ENCODE data around the gene PLEKHA7.

The PLEKHA7 gene

DNA sequence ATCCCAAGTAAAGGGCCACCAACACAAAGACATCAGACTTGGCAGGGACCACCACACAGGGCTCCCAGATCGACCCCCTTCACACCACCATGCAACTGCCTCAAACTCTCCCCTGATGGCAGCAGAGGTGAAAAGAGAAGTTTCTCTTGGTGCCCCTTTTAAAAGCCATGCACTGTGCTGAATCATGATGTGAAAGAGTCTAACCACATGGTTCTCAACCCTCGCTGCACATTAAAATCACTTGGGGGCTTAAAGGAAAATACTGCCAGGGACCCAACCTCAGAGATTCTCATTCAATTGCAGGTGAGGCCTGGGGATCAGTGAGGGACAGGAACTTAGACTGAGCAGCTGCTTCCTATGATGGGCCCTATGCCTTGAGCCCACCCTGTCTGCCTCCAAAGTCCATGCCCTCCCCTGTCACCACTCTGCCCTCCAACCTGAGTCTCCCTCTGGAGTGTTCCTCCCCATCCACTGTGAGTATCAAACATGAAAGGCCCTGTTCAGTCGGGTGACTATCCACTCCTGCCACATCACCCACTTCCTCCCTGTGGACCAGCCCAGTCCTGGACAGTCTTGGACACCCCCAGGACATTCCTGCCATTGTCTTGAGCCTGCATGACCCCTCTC, 40.8 kb downstream of the PLEKHA7 start:
- Histone ChIP-seq H3K27me3 (ENCODE audit: insufficient read depth, low read depth, severe bottlenecking) (no peaks in the 10 kb centered on the region), H3K4me3 (ENCODE audit: low read depth, low read length) (no peak overlapping the region), H3K9me3 (ENCODE audit: severe bottlenecking) (no peaks in the 10 kb centered on the region), H3K27ac (no peak overlapping the region), H3K36me3 (0 out of 2 replicates have a peak, but pooled peaks cover 3% of the 10 kb centered on the region)
- TF ChIP-seq, protein P1, sequence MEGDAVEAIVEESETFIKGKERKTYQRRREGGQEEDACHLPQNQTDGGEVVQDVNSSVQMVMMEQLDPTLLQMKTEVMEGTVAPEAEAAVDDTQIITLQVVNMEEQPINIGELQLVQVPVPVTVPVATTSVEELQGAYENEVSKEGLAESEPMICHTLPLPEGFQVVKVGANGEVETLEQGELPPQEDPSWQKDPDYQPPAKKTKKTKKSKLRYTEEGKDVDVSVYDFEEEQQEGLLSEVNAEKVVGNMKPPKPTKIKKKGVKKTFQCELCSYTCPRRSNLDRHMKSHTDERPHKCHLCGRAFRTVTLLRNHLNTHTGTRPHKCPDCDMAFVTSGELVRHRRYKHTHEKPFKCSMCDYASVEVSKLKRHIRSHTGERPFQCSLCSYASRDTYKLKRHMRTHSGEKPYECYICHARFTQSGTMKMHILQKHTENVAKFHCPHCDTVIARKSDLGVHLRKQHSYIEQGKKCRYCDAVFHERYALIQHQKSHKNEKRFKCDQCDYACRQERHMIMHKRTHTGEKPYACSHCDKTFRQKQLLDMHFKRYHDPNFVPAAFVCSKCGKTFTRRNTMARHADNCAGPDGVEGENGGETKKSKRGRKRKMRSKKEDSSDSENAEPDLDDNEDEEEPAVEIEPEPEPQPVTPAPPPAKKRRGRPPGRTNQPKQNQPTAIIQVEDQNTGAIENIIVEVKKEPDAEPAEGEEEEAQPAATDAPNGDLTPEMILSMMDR (IDR thresholded peaks at IDR 0.05; ENCODE audit: low read depth, low read length), result no peak
- no peak for DNase-seq

DNA sequence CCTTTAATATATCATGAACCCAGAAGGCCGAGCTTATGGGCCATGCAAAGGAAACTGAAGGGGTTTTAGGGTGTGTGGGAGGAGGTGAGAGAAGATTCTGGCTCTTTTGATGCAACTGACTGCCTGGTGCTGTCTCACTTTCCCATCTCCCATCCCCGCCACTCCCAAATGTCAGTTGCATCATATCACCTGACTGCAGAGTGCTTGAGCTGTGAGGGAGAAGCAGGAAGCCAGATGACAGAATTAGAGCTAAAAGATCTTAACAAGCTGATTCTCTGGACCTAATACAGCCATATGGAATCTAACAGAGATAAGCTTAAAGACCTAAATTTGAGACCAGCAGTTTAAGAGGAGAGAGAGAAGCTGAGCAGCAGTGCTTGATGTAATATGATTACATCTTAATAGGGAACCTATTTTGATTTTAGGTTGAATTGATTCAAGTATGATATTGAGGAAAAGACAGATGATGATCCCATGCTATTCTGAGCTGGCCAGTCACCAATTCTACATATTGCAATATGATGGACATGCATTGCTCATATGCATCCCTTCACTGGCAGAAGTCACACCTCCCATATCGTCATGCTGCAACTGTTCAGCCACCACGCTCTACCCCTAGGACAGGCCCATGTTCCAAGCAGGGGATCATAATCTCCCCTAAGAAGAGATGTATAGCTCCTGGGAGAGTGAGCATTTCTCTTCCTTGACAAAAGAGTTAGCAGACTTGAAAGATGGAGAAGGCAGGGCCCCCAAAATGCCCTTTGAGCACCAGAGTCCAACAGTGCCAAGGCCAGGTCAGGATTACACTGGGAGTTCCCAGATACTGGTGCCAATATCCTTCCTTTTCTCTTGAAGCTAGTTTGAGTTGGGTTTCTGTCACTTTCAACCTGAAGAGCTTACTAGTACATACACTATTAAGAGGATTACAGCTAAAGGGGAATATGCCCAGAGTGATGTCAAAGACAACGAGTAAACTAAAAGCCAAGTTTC, 44.9 kb downstream of the PLEKHA7 start:
- peak; percentile 65 for DNase-seq
- TF ChIP-seq, protein P1 (IDR thresholded peaks at IDR 0.05; ENCODE audit: low read depth, low read length), result no peak

DNA sequence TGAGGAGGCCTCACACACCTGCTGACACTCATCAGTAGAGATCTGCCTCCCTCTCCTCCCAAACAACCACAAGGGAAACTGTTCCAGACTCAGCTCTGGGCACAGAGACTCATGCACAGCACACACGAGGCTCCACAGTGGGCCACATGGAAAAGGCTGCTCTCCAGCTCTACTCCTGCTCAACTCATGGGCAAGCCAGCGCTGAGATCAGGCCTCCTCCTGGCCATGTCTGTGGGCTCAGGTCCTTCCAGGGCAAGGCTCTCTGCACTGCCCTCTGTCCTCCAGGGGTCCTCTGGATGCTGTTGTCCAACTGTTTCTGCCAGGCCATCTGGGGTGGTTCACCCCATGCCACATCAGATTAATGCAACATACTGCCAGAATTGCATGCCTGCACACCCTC, 46.0 kb downstream of the PLEKHA7 start:
- TF ChIP-seq, protein P1 (IDR thresholded peaks at IDR 0.05; ENCODE audit: low read depth, low read length), result no peak
- DNase-seq, result peak; percentile 29
- Histone ChIP-seq H3K36me3 (peaks cover 20% of the 10 kb centered on the region), H3K27me3 (ENCODE audit: insufficient read depth, low read depth, severe bottlenecking) (no peaks in the 10 kb centered on the region), H3K27ac (peak overlapping the region; percentile 71), H3K4me3 (ENCODE audit: low read depth, low read length) (no peak overlapping the region), H3K9me3 (ENCODE audit: severe bottlenecking) (no peaks in the 10 kb centered on the region)

More for the DNA sequence above, 44.9 kb downstream of the PLEKHA7 start:
- H3K36me3 ChIP-seq, result peaks cover 16% of the 10 kb centered on the region
- H3K27ac ChIP-seq, result peak overlapping the region; percentile 71
- no peaks in the 10 kb centered on the region for H3K9me3 ChIP-seq (ENCODE audit: severe bottlenecking)
- H3K4me3 ChIP-seq (ENCODE audit: low read depth, low read length), result peak overlapping the region; percentile 12
- no peaks in the 10 kb centered on the region for H3K27me3 ChIP-seq (ENCODE audit: insufficient read depth, low read depth, severe bottlenecking)

DNA sequence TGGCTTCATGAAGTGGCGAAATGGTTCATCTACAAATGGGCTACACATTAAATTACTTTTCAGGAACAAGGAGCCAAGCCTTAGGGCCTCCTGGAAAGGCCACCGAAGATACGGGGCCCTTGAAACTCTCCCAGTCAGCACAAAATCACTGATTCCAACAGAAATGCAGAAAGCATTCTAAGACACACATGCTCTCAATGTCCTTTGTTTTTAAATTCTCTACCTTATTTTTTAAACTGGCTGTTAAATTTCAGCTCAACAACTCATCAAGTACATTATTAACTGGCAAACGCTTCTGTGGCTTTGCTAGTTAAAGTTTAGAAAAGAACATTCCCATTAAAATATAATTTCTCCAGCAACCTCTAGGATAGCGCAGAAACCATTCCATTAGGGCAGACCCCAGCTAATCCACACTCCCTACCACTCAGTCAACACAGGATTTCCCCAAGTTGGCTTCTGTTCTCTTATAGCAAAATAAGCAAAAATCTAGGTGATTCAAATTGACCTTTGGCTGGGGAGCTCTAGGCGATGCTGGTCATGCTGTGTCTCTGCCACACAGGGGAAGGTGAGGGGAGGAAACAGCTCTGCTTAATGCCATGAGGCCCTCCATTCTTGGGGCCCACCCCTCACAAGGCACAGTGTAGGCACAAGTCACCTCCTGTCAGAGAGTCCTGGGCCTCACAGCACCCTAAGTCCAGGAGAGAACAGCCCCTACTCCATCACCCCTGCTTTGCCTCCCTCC, 47.1 kb downstream of the PLEKHA7 start:
- H3K27ac ChIP-seq, result no peak overlapping the region; the same call in 1 of the 2 replicates
- TF ChIP-seq, protein P1 (IDR thresholded peaks at IDR 0.05; ENCODE audit: low read depth, low read length), result no peak
- no peaks in the 10 kb centered on the region for H3K27me3 ChIP-seq (ENCODE audit: insufficient read depth, low read depth, severe bottlenecking)
- peaks cover 24% of the 10 kb centered on the region for H3K36me3 ChIP-seq
- H3K9me3 ChIP-seq (ENCODE audit: severe bottlenecking), result no peaks in the 10 kb centered on the region
- H3K4me3 ChIP-seq (ENCODE audit: low read depth, low read length), result no peak overlapping the region
- DNase-seq, result no peak

DNA sequence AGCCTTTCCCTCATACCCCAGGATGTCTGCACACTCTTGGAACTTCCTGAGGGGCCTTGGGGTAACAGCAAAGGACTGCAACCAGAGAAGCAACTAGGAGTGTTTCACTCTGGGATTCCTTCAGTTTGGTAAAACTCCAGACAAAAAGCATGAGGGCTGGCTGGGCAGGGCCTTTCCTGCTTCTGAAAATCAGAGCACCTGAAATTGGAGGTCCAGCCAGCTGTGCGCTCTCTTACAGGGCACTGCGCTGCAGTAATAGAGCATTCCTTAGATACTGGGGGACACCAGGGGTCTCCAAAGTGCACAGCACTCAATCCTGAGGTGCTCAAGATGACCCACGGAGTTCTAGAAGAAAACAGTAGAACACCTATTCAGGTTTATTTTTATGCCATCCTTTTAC, 49.7 kb downstream of the PLEKHA7 start:
- peaks cover 24% of the 10 kb centered on the region for H3K36me3 ChIP-seq
- TF ChIP-seq, protein P1 (IDR thresholded peaks at IDR 0.05; ENCODE audit: low read depth, low read length), result no peak
- H3K9me3 ChIP-seq (ENCODE audit: severe bottlenecking), result no peaks in the 10 kb centered on the region
- H3K27me3 ChIP-seq (ENCODE audit: insufficient read depth, low read depth, severe bottlenecking), result no peaks in the 10 kb centered on the region
- no peak overlapping the region for H3K4me3 ChIP-seq (ENCODE audit: low read depth, low read length)
- H3K27ac ChIP-seq, result no peak overlapping the region
- DNase-seq, result no peak

Measured in WERI-Rb-1 (cell line).